ENCODE results near the gene SLC7A4. TPM values are rescaled to one million over a fixed set of nuclear protein-coding genes. Genes with fewer than 3 reads are reported as not detected.
"Not testable (repeated sequence)": the region's sequence is repeated elsewhere in the genome, so short reads cannot be mapped to it uniquely, and the experiment has no call there.

Gene SLC7A4
- total RNA-seq, 2 experiments from 2014 or later, result not detected

GRCh38 chr22:21016644-21017420 lies 15.5 kb downstream of the SLC7A4 start:
- Mint-ChIP-seq H3K36me3 (no peaks in the 10 kb centered on the region), H3K4me1 (ENCODE audit: low read depth) (peaks cover 20% of the 10 kb centered on the region), H3K9me3 (no peaks in the 10 kb centered on the region), H3K27me3 (no peaks in the 10 kb centered on the region), H3K27ac (no peak overlapping the region), H3K4me3 (no peak overlapping the region)
- DNase-seq, result no peak
- ChIA-PET POLR2A (no interaction called here), CTCF (no interaction called here)
- intact Hi-C loops (cut with micrococcal nuclease), result no loop called here

- intact Hi-C loops (cut with micrococcal nuclease), result no loop called here
These were observed 16.8 kb downstream of the SLC7A4 start for GRCh38 chr22:21015466-21016006.

GRCh38 chr22:21014726-21015465 lies 17.5 kb downstream of the SLC7A4 start, which contains the start of gene P2RX6:
P2RX6 (plus strand) TSS chr22:21015165; CDS start chr22:21015175, 10 bp downstream.
- Mint-ChIP-seq H3K4me1 (ENCODE audit: low read depth) (peaks cover 20% of the 10 kb centered on the region), H3K4me3 (peak within 1 kb of the TSS; percentile 89), H3K9me3 (no peaks in the 10 kb centered on the region), H3K36me3 (no peaks in the 10 kb centered on the region), H3K27me3 (no peaks in the 10 kb centered on the region), H3K27ac (peak within 1 kb of the TSS; percentile 70)
- CTCF ChIA-PET, result interaction anchor here (0.9 to 1.4 kb wide), 2 partner anchors 33 to 87 kb away, joined by 3 to 5 read pairs; partner anchors contain the start of gene LZTR1
- POLR2A ChIA-PET, result interaction anchor here (1.1 kb wide), 1 partner anchor 12 kb away, joined by 3 read pairs; the partner anchor contains the start of gene THAP7
- DNase-seq, result no peak
- intact Hi-C loops (cut with micrococcal nuclease), result loop anchor here (1.0 kb wide), 1 partner anchor 13 kb away; the partner anchor contains the start of gene THAP7

More at GRCh38 chr22:21015466-21016006, 16.8 kb downstream of the SLC7A4 start:
- H3K4me3 Mint-ChIP-seq, result no peak overlapping the region
- CTCF ChIA-PET, result interaction anchor here (0.9 to 1.4 kb wide), 2 partner anchors 33 to 87 kb away, joined by 3 to 5 read pairs; partner anchors contain the start of gene LZTR1
- POLR2A ChIA-PET, result interaction anchor here (1.1 kb wide), 1 partner anchor 13 kb away, joined by 3 read pairs; the partner anchor contains the start of gene THAP7
- DNase-seq, result no peak
- peaks cover 20% of the 10 kb centered on the region for H3K4me1 Mint-ChIP-seq (ENCODE audit: low read depth)
- no peaks in the 10 kb centered on the region for H3K27me3 Mint-ChIP-seq
- no peak overlapping the region for H3K27ac Mint-ChIP-seq
- no peaks in the 10 kb centered on the region for H3K36me3 Mint-ChIP-seq
- H3K9me3 Mint-ChIP-seq, result no peaks in the 10 kb centered on the region

GRCh38 chr22:21014202-21014725 lies 18.1 kb downstream of the SLC7A4 start:
- ChIA-PET POLR2A (interaction anchor here (1.7 kb wide), 1 partner anchor 12 kb away, joined by 7 read pairs; the partner anchor contains the start of gene THAP7), CTCF (interaction anchor here (1.4 kb wide), 1 partner anchor 32 kb away, joined by 5 read pairs; the partner anchor contains the start of gene LZTR1)
- peak; percentile 92 for DNase-seq
- Mint-ChIP-seq H3K36me3 (no peaks in the 10 kb centered on the region), H3K27me3 (no peaks in the 10 kb centered on the region), H3K27ac (peak overlapping the region; percentile 70), H3K4me3 (peak overlapping the region; percentile 89), H3K9me3 (no peaks in the 10 kb centered on the region), H3K4me1 (ENCODE audit: low read depth) (peaks cover 20% of the 10 kb centered on the region)
- intact Hi-C loops (cut with micrococcal nuclease), result loop anchor here (1.0 kb wide), 1 partner anchor 12 kb away; the partner anchor contains the start of gene THAP7

GRCh38 chr22:21013657-21014201 lies 18.6 kb downstream of the SLC7A4 start:
- Mint-ChIP-seq H3K27me3 (no peaks in the 10 kb centered on the region), H3K9me3 (no peaks in the 10 kb centered on the region), H3K4me3 (peak overlapping the region; percentile 89), H3K36me3 (no peaks in the 10 kb centered on the region), H3K27ac (peak overlapping the region; percentile 70), H3K4me1 (ENCODE audit: low read depth) (peaks cover 20% of the 10 kb centered on the region)
- no peak for DNase-seq
- ChIA-PET CTCF (interaction anchor here (0.9 kb wide), 1 partner anchor 89 kb away, joined by 3 read pairs; no protein-coding TSS in a partner anchor), POLR2A (interaction anchor here (1.7 kb wide), 2 partner anchors 11 to 32 kb away, joined by 3 to 7 read pairs; partner anchors contain the start of genes LZTR1 and THAP7)
- intact Hi-C loops (cut with micrococcal nuclease), result loop anchor here (1.0 kb wide), 1 partner anchor 11 kb away; the partner anchor contains the start of gene THAP7

GRCh38 chr22:21012446-21013407 lies 19.6 kb downstream of the SLC7A4 start:
- ChIA-PET POLR2A (interaction anchor here (1.7 kb wide), 2 partner anchors 10 to 31 kb away, joined by 3 to 7 read pairs; partner anchors contain the start of genes LZTR1 and THAP7), CTCF (interaction anchor here (0.6 to 0.9 kb wide), 2 partner anchors 10 to 90 kb away, joined by 3 read pairs; no protein-coding TSS in a partner anchor)
- no peak for DNase-seq
- intact Hi-C loops (cut with micrococcal nuclease), result no loop called here
- H3K9me3 Mint-ChIP-seq, result no peaks in the 10 kb centered on the region
- peak overlapping the region; percentile 89 for H3K4me3 Mint-ChIP-seq
- H3K27me3 Mint-ChIP-seq, result no peaks in the 10 kb centered on the region
- H3K36me3 Mint-ChIP-seq, result no peaks in the 10 kb centered on the region
- no peak overlapping the region for H3K27ac Mint-ChIP-seq
- peaks cover 20% of the 10 kb centered on the region for H3K4me1 Mint-ChIP-seq (ENCODE audit: low read depth)

GRCh38 chr22:21010426-21011113 lies 21.8 kb downstream of the SLC7A4 start:
- CTCF ChIA-PET, result interaction anchor here (1.3 kb wide), 1 partner anchor 9 kb away, joined by 3 read pairs; no protein-coding TSS in a partner anchor

GRCh38 chr22:21009638-21010425 lies 22.5 kb downstream of the SLC7A4 start:
- Mint-ChIP-seq H3K4me1 (ENCODE audit: low read depth) (peaks cover 11% of the 10 kb centered on the region), H3K36me3 (no peaks in the 10 kb centered on the region), H3K27ac (no peak overlapping the region), H3K9me3 (no peaks in the 10 kb centered on the region), H3K27me3 (no peaks in the 10 kb centered on the region), H3K4me3 (no peak overlapping the region)
- CTCF ChIA-PET, result interaction anchor here (1.3 kb wide), 1 partner anchor 10 kb away, joined by 3 read pairs; no protein-coding TSS in a partner anchor
- intact Hi-C loops (cut with micrococcal nuclease), result no loop called here
- DNase-seq, result peak; percentile 39
- POLR2A ChIA-PET, result no interaction called here

More at GRCh38 chr22:21010426-21011113, 21.8 kb downstream of the SLC7A4 start:
- Mint-ChIP-seq H3K9me3 (no peaks in the 10 kb centered on the region), H3K36me3 (no peaks in the 10 kb centered on the region), H3K27me3 (no peaks in the 10 kb centered on the region), H3K4me3 (no peak overlapping the region), H3K27ac (no peak overlapping the region), H3K4me1 (ENCODE audit: low read depth) (peaks cover 17% of the 10 kb centered on the region)
- intact Hi-C loops (cut with micrococcal nuclease), result no loop called here
- no peak for DNase-seq
- POLR2A ChIA-PET, result no interaction called here

GRCh38 chr22:21009208-21009607 lies 23.2 kb downstream of the SLC7A4 start:
- POLR2A ChIA-PET; DNase-seq; H3K4me3 Mint-ChIP-seq; H3K9me3 Mint-ChIP-seq; H3K27me3 Mint-ChIP-seq; H3K36me3 Mint-ChIP-seq; intact Hi-C loops (cut with micrococcal nuclease); H3K27ac Mint-ChIP-seq; H3K4me1 Mint-ChIP-seq (ENCODE audit: low read depth): not testable (repeated sequence)
- CTCF ChIA-PET, result interaction anchor here (1.3 kb wide), 1 partner anchor 11 kb away, joined by 3 read pairs; no protein-coding TSS in a partner anchor

Data from activated CD4-positive, alpha-beta memory T cell treated with anti-CD3 and anti-CD28 coated beads for 36 hours (primary cell).